HG03280 (cell line): Measurements from ENCODE around the gene FZD4.
"Not testable (repeated sequence)": the region's sequence is repeated elsewhere in the genome, so short reads cannot be mapped to it uniquely, and the experiment has no call there.

Experiments
- ATAC-seq: cut with Tn5 transposase; IDR thresholded peaks from one replicate; pipeline ENCODE4 v1.9.1; 2021; ENCODE audit warnings: mild to moderate bottlenecking, moderate library complexity; ENCODE audit not compliant: unreplicated experiment

FZD4 gene

GRCh38 chr11:86938900-86939880 lies 16.0 kb downstream of the FZD4 start:
- ATAC-seq: peak; percentile 80

DNA sequence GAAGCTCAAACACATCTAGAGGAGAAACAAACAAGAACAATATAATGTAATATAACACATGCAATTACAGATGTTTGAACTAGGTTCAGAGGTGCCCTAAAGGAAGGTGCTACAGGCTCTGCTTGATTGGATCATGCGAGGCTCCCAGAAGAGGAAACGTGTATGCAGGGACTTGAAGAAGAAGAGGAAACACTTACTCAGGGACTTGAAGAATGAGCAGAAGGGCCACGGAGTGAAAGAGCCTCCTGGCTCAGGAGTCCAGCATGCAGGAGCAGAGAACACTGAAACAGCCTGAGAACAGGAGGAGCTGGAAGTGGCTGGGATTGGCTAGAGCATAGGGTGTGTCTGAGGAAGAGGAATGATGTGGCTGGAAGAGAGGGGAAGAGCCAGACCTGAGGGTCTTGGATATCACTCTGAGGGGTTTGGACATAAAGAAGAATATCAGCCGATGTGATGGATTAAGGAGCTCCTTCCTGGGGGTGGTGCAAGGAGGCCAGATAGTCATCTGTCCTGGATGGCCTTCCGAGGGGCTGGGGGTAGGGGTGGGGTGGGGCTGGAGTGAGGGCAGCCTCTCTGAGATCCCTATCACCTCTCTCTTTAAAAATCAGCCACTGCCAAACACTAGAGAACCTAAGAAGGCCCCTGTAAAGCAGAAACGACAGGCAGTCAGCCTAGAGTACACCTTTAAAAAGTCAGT lies 16.8 kb downstream of the FZD4 start:
- ATAC-seq: peak; percentile 9

- ATAC-seq: not testable (repeated sequence)
These were observed 17.9 kb downstream of the FZD4 start for GRCh38 chr11:86937193-86937806.

DNA sequence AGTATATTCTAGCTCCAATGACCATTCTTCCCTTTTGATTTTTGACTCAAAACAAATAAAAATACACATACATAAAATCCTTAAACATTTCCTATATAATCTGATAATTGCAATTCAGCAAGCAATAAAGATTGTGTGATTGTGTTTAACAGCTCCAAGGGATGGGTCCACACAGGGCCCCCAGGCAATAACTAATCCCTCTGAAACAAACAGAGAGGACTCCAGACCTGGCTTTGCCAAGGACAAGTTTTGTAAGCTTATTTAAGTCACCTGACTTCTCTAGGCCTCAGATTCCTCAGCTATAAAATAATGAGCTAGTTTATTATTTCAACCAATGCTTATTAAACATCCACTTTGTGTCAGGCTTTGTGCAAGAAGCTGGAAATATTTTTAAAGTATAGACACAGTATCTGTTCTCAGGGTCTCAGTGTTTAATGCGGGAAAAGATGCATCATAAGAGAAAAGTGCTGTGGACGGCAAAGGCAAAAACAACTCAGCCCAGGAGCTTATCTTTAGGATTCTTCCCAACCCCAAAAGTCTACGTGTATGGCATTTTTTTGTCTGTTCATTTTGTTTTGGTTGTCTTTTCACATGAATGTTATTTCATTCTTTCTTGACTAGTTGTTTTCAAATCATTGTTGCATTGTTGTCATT lies 20.1 kb downstream of the FZD4 start:
- ATAC-seq: no peak

DNA sequence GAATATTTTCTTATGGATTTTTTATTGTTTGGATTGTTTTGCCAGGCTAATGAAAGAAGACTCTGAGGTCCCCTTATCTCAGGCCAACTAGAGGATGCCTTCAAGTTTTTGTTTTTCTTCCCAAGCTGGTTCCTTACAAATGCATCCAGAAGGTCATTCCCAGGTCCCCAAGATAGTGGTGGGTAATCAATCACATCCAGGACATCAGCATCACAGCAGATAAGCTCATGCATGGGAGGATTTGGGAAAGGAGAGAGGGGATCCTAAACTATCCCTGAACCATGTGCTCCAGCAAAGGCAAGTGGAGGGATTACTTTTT lies 20.7 kb downstream of the FZD4 start:
- ATAC-seq: no peak

- ATAC-seq: no peak
These were observed 21.2 kb downstream of the FZD4 start for GRCh38 chr11:86933891-86934581.

- ATAC-seq: no peak
These were observed 22.0 kb downstream of the FZD4 start for GRCh38 chr11:86932924-86933875.

GRCh38 chr11:86932259-86932585 lies 23.0 kb downstream of the FZD4 start:
- ATAC-seq: no peak

- no peak for ATAC-seq
These were observed 23.5 kb downstream of the FZD4 start for GRCh38 chr11:86931548-86932258.

- no peak for ATAC-seq
These were observed 24.1 kb downstream of the FZD4 start for GRCh38 chr11:86930957-86931547.

DNA sequence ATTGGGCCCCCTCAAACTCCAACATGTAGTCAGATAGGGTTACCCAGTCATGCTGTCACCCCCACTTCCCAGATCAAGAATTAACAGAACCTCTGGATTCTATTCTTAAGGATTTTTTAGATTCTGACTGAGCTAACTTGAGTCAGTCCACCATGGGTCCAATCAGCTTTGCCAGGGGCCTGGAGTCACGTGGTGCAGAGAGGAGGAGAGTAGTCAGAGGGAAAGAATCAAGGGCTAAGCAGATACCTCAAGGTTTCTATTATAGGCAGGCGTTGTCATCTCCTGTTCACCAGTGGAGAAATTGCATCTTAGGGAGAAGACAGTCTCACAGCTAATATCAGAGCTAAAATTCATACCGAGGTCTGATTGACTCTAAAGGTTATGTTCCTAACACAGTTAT lies 28.2 kb downstream of the FZD4 start:
- no peak for ATAC-seq

GRCh38 chr11:86923999-86924766 lies 31.0 kb downstream of the FZD4 start:
- ATAC-seq: no peak

DNA sequence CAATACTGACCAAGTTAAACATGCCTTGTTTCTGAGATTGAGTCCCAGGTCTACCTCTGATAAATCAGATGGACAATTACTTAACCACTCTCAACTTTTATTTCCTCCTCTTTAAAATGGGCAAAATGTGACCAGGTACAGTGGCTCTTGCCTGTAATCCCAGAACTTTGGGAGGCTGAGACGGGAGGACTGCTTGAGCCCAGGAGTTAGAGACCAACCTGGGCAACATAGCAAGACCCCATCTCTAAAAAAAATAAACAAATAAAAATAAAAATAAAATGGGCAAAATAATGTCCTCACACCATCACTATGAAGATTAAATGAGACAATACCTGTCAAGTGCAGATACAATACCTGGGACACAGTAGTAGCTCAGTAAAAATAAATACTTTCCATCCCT lies 33.0 kb downstream of the FZD4 start:
- ATAC-seq: no peak

DNA sequence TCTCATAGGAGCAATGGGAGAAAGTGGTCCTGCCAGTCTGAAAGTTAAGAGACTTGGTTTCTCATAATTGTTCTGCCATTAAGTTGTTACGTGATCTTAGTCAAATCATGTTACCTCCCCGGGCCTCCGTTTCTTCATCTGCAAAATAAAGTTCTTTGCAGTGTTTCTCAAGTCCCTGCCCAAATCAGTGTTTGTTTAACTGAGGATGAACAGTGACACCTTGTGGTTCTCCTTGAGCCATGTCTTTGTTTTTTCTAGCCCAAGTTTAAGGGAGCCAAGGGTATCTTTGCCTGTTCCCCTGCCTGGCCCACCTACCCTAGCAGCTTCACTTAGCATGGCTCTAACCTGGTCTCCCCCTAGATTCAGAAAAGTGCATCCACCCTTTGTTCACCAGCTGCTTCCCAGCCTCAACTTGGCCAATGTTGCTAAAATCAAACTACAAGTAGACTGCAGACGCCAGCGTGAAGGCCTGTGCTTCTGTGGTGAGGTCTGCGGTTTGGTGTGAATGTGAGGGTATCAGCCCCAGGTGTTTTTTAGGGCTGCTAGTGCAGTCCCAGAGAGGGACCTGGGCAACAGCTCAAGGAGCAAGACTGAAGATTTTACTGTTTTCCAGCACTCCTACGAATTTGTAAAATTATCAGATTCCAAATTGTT lies 35.5 kb downstream of the FZD4 start:
- peak; percentile 75 for ATAC-seq

GRCh38 chr11:86918973-86919372 lies 36.2 kb downstream of the FZD4 start:
- ATAC-seq: peak; percentile 10

GRCh38 chr11:86918496-86918895 lies 36.7 kb downstream of the FZD4 start:
- no peak for ATAC-seq

GRCh38 chr11:86917589-86917988 lies 37.6 kb downstream of the FZD4 start:
- no peak for ATAC-seq
